Heart right ventricle (tissue), 16 donors: ENCODE data around the gene CPAMD8. TPM values are rescaled to one million over a fixed set of nuclear protein-coding genes. Genes with fewer than 3 reads are reported as not detected.
A peak's percentile ranks its signal among the peaks of the same experiment; 100 is the strongest.

Experiments used
- ATAC-seq, 8 donors: fragments of 200-7000 bp; cut with Tn5 transposase; one replicate each; pipeline ENCODE4 v1.9.1; 2020; ENCODE audit warnings: mild to moderate bottlenecking in 8 of 8, moderate library complexity in 8 of 8, moderate number of reproducible peaks in 1 of 8
- DNase-seq, 2 donors: peaks; one replicate each; pipeline ENCODE4 v3.0.0-alpha.2; 2020
- H3K27ac ChIP-seq, 10 donors: fragments of 200-600 bp; sonication (generic) in 2 of 10; one replicate each; pipeline versions ENCODE4 v1.5.0 to v1.8.0; 2020 to 2022; ENCODE audit warnings: mild to moderate bottlenecking in 3 of 10
- H3K27me3 ChIP-seq, 7 donors: fragments of 200-600 bp; one replicate each; pipeline ENCODE4 v1.8.0; 2021 to 2022; ENCODE audit warnings: mild to moderate bottlenecking in 2 of 7
- H3K36me3 ChIP-seq, 9 donors: fragments of 200-600 bp; sonication (generic) in 1 of 9; one replicate each; pipeline versions ENCODE4 v1.5.0 to v1.8.0; 2020 to 2022; ENCODE audit warnings: mild to moderate bottlenecking in 2 of 9
- H3K4me1 ChIP-seq, 9 donors: fragments of 200-600 bp; sonication (generic) in 1 of 9; one replicate each; pipeline versions ENCODE4 v1.5.0 to v1.8.0; 2020 to 2022; ENCODE audit warnings: mild to moderate bottlenecking in 4 of 9
- H3K4me3 ChIP-seq, 10 donors: fragments of 200-600 bp; sonication (generic) in 2 of 10; one replicate each; pipeline versions ENCODE4 v1.5.0 to v1.8.0; 2020 to 2022; ENCODE audit warnings: mild to moderate bottlenecking in 7 of 10, moderate library complexity in 2 of 10
- H3K9me3 ChIP-seq, 11 donors: fragments of 200-600 bp in 10 of 11; sonication (generic) in 2 of 11; one replicate each; pipeline versions ENCODE4 v1.5.0 to v1.8.0; 2013 to 2022; ENCODE audit warnings: mild to moderate bottlenecking in 2 of 11, control low read depth in 1 of 11, moderate library complexity in 1 of 11
- WGBS, 2 donors: extraction: QIAGEN DNeasy Blood & Tissue Kit; methylation state at CpG; one replicate each; pipeline ENCODE4 v1.1.7; 2013; ENCODE audit warnings: inconsistent platforms in 1 of 2; 5-methylcytosine and 5-hydroxymethylcytosine counted together
- intact Hi-C, 10 donors: fragments of 100-400 bp; cut with DNase I; formaldehyde crosslinking; loops; one replicate each; pipeline versions ENCODE4 v1.11.1 to v1.14.2; 2022
- polyA plus RNA-seq, 2 donors: library from polyadenylated mRNA; stranded (reverse); fragments of 200-250 nt; gene quantifications; one replicate each; pipeline ENCODE4 v1.2.3, GENCODE V29; 2013
- total RNA-seq, 10 donors: library from RNA; stranded (reverse); fragmentation: NEBNext Ultra II Directional in 3 of 10; extraction: Animal tissue kit (Norgen Biotek cat#: 25700) in 3 of 10; gene quantifications; one replicate each; pipeline versions ENCODE4 v1.2.1 to v1.2.4, GENCODE V29; 2021 to 2023
- TF ChIP-seq, protein P1 (sequence below), 9 donors: fragments of 200-600 bp; sonication (generic) in 2 of 9; IDR thresholded peaks; one replicate each; pipeline versions ENCODE4 v1.5.0 to v1.8.0; 2021 to 2022; ENCODE audit warnings: antibody characterized with exemption in 9 of 9, mild to moderate bottlenecking in 5 of 9, moderate library complexity in 1 of 9
- donor health status: Arrhythmogenic right ventricular cardiomyopathy.
- donor health status: ischemic (EF 13 %, LVEDD 7.1; RV severe dilation, severe dysfunction).
- donor health status: healthy with polysubstance abuse.
- donor health status: DM: no; HTN: yes; CAD: no.
- donor health status: DM: no; HTN: no; CAD: no.
- donor health status: ischemic (EF 25% LVEDD 6.9; RV normal size, moderate dysfunction).
- donor health status: ischemic (EF 25% LVEDD 5.7; RV mildly dilated, moderate dysfunction).
- donor health status: healthy.
- donor health status: DM: yes; HTN: yes; CAD: no.
- donor health status: Ischemic cardiomyopathy.
- donor health status: ischemic (EF 35%, LVEDD 5.7; RV mildly dilated, moderate dysfunction).
- donor health status: nonischemic (EF 11% LVEDD 7.7; RV severe dilation, severe dysfunction).
- donor health status: DM: yes; HTN: yes; CAD: no.
- donor health status: PGD.
- donor health status: ischemic (EF 29% LVEDD 5.4; RV normal size, mild dysfunction).
- donor health status: nonischemic (EF 23%, LVEDD 6.1; RV moderate dilation, normal function).

CPAMD8 gene
- total and polyA plus RNA-seq, 12 donors: 4.8 to 77.9 (median 10.9) TPM

DNA sequence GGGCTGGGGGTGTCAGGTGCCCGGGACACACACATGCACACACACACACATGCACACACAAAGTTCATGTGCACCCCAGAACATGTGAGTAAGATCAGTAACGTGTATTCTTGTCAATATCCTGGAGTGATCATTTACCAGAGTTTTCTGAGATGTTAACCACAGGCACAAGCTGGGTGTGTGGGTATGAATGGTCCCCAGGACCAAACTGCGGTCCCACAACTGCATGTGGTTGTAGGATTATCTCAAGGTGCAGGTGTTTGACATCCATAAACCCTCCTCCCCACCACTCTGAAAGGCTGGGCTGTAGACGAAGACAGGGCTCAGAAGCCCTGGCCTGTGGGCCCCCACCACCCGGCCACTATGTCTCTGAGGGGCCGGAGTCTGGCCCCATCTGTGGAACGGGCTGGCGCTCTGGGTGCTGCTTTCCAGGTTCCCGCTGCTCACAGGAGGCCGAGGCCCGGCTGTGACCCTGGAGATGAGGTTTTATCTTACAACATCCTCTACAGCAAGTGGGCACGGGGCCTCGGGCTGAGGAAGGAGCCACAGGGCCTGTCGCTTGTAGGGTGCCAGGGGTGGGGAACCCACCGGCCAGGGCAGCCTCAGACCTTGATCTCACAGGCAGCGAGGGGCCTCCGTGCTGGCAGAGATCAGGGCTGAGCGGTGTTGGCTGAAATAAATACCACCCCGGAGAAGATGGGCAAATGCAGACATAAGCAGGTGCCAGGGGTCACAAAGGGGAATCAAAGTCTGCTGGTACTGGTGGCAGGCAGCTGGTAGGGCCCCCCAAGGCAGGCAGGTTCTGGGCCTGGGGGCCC lies 133.5 kb downstream of the CPAMD8 start:
- intact Hi-C loops: loop anchor here in 1 of 10 donors (10.0 kb wide), 1 partner anchor 58 kb away; no protein-coding TSS in a partner anchor
- 85 to 86% methylated on average over 19 of the region's 19 CpGs for WGBS, 2 donors
- ATAC-seq (no peak), DNase-seq (no peak)
- no peak overlapping the region for H3K4me3 ChIP-seq
- peak overlapping the region in 2 of 10 donors; percentile 22 to 43 for H3K27ac ChIP-seq
- TF ChIP-seq, protein P1, sequence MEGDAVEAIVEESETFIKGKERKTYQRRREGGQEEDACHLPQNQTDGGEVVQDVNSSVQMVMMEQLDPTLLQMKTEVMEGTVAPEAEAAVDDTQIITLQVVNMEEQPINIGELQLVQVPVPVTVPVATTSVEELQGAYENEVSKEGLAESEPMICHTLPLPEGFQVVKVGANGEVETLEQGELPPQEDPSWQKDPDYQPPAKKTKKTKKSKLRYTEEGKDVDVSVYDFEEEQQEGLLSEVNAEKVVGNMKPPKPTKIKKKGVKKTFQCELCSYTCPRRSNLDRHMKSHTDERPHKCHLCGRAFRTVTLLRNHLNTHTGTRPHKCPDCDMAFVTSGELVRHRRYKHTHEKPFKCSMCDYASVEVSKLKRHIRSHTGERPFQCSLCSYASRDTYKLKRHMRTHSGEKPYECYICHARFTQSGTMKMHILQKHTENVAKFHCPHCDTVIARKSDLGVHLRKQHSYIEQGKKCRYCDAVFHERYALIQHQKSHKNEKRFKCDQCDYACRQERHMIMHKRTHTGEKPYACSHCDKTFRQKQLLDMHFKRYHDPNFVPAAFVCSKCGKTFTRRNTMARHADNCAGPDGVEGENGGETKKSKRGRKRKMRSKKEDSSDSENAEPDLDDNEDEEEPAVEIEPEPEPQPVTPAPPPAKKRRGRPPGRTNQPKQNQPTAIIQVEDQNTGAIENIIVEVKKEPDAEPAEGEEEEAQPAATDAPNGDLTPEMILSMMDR (IDR thresholded peaks at IDR 0.05): no peak
- peaks cover 0 to 36% (median 0%) of the 10 kb centered on the region in 7 donors for H3K27me3 ChIP-seq
- H3K4me1 ChIP-seq: peaks cover 0 to 50% (median 36%) of the 10 kb centered on the region in 9 donors
- no peaks in the 10 kb centered on the region for H3K36me3 ChIP-seq
- H3K9me3 ChIP-seq: no peaks in the 10 kb centered on the region

DNA sequence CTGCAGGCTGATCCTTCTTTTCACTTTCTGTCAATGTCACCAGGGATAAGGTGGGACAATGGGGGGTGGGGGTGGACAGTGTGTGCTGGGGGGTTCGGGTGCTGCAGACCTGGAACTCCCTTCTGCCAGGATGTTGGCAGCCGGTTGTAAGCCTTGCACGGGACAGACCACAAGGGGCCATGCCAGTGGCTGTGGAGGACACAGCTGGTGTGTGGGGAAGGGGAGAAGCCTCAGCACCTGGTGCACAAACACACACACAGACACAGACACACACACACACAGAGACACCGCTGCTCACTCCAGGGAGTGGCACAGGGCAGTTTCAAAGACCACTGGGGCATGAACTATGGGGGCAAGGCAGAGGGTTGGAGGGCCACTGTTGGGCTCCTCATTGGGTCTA lies 134.2 kb downstream of the CPAMD8 start:
- TF ChIP-seq, protein P1 (IDR thresholded peaks at IDR 0.05): no peak
- intact Hi-C loops: loop anchor here in 1 of 10 donors (10.0 kb wide), 1 partner anchor 58 kb away; no protein-coding TSS in a partner anchor

DNA sequence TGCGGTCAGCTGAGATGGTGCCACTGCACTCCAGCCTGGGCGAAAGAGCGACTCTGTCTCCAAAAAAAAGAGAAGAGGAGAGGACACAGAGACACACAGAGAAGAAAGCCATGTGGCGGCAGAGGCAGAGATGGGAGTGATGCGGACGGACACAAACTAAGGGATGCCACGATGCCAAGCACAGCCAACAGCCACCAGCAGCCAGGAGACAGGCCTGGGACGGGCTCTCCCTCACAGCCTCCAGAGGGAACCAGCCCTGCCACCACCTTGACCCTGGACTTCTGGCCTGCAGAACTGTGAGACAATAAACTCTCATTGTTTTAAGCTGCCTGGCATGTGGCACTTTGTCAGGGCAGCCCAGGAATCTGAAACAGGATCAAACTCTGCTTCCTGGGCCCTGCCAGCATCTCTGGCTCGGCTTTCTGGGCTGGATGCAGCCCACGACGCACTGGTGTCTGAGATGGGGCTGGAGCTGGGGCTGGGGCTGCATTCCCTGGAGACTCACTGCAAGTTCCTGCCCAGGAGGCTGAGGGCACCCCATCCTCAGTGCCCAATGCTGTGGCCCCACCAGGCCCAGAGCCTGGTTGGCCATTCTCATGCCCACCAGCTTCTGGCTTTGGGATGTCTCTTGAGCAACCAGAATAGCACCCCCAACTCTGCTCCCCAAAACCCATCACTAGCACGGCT lies 134.8 kb downstream of the CPAMD8 start:
- Histone ChIP-seq H3K27ac (no peak overlapping the region), H3K27me3 (peaks cover 0 to 39% (median 0%) of the 10 kb centered on the region in 7 donors), H3K36me3 (no peaks in the 10 kb centered on the region), H3K9me3 (no peaks in the 10 kb centered on the region), H3K4me1 (peaks cover 2 to 62% (median 44%) of the 10 kb centered on the region in 9 donors), H3K4me3 (no peak overlapping the region)
- intact Hi-C loops: loop anchor here in 1 of 10 donors (10.0 kb wide), 1 partner anchor 57 kb away; no protein-coding TSS in a partner anchor
- 92 to 94% methylated on average over 12 of the region's 12 CpGs for WGBS, 2 donors
- DNase-seq: no peak
- ATAC-seq: no peak
- TF ChIP-seq, protein P1 (IDR thresholded peaks at IDR 0.05): no peak

More for the DNA sequence above, 134.2 kb downstream of the CPAMD8 start:
- DNase-seq (no peak), ATAC-seq (no peak)
- Histone ChIP-seq H3K36me3 (no peaks in the 10 kb centered on the region), H3K27me3 (peaks cover 0 to 39% (median 0%) of the 10 kb centered on the region in 7 donors), H3K9me3 (no peaks in the 10 kb centered on the region), H3K4me3 (no peak overlapping the region), H3K4me1 (peaks cover 2 to 56% (median 38%) of the 10 kb centered on the region in 9 donors), H3K27ac (no peak overlapping the region)
- 62 to 75% methylated on average over 2 to 4 of the region's 4 CpGs for WGBS, 2 donors

DNA sequence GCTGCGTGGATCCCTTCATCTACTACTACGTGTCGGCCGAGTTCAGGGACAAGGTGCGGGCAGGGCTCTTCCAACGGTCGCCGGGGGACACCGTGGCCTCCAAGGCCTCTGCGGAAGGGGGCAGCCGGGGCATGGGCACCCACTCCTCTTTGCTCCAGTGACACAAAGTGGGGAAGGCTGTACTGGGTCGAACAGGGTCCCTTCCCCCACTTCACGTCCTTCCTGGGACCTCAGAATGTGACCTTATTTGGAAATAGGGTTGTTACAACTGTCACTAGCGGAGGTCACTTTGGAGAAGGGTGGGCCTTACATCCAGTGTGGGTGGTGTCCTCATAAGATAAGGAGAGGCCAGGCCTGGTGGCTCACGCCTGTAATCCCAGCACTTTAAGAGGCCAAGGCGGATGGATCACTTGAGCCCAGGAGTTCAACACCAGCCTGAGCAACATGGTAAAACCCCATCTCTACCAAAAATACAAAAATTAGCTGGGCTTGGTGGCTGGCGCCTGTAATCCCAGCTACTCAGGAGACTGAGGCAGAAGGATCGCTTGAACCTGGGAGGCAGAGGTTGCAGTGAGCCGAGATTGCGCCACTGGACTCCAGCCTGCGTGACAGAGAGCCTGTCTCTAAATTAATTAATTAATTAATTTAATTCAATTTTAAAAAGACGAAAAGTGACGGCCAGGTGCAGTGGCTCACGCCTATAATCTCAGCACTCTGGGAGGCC lies 136.0 kb downstream of the CPAMD8 start:
- Histone ChIP-seq H3K9me3 (no peaks in the 10 kb centered on the region), H3K4me1 (peaks cover 2 to 61% (median 43%) of the 10 kb centered on the region in 9 donors), H3K36me3 (no peaks in the 10 kb centered on the region), H3K27ac (peak overlapping the region in 1 of 10 donors; percentile 80), H3K4me3 (peak overlapping the region in 1 of 10 donors; percentile 43), H3K27me3 (peaks cover 0 to 28% (median 0%) of the 10 kb centered on the region in 7 donors)
- TF ChIP-seq, protein P1 (IDR thresholded peaks at IDR 0.05): no peak
- no peak for ATAC-seq
- intact Hi-C loops: loop anchor here in 1 of 10 donors (10.0 kb wide), 1 partner anchor 56 kb away; no protein-coding TSS in a partner anchor
- WGBS, 2 donors: 87 to 90% methylated on average over 24 of the region's 24 CpGs
- DNase-seq: no peak
